Stimulated activated naive CD4-positive, alpha-beta T cell (primary cell): ENCODE data around the gene NEMF.
"Not testable (repeated sequence)": the region's sequence is repeated elsewhere in the genome, so short reads cannot be mapped to it uniquely, and the experiment has no call there.

ENCODE experiments used
- DNase-seq, 6 experiments: peaks; one replicate each; lab custom pipeline; 2025; lab: John Stamatoyannopoulos, UW

Gene NEMF, protein sequence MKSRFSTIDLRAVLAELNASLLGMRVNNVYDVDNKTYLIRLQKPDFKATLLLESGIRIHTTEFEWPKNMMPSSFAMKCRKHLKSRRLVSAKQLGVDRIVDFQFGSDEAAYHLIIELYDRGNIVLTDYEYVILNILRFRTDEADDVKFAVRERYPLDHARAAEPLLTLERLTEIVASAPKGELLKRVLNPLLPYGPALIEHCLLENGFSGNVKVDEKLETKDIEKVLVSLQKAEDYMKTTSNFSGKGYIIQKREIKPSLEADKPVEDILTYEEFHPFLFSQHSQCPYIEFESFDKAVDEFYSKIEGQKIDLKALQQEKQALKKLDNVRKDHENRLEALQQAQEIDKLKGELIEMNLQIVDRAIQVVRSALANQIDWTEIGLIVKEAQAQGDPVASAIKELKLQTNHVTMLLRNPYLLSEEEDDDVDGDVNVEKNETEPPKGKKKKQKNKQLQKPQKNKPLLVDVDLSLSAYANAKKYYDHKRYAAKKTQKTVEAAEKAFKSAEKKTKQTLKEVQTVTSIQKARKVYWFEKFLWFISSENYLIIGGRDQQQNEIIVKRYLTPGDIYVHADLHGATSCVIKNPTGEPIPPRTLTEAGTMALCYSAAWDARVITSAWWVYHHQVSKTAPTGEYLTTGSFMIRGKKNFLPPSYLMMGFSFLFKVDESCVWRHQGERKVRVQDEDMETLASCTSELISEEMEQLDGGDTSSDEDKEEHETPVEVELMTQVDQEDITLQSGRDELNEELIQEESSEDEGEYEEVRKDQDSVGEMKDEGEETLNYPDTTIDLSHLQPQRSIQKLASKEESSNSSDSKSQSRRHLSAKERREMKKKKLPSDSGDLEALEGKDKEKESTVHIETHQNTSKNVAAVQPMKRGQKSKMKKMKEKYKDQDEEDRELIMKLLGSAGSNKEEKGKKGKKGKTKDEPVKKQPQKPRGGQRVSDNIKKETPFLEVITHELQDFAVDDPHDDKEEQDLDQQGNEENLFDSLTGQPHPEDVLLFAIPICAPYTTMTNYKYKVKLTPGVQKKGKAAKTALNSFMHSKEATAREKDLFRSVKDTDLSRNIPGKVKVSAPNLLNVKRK

DNA sequence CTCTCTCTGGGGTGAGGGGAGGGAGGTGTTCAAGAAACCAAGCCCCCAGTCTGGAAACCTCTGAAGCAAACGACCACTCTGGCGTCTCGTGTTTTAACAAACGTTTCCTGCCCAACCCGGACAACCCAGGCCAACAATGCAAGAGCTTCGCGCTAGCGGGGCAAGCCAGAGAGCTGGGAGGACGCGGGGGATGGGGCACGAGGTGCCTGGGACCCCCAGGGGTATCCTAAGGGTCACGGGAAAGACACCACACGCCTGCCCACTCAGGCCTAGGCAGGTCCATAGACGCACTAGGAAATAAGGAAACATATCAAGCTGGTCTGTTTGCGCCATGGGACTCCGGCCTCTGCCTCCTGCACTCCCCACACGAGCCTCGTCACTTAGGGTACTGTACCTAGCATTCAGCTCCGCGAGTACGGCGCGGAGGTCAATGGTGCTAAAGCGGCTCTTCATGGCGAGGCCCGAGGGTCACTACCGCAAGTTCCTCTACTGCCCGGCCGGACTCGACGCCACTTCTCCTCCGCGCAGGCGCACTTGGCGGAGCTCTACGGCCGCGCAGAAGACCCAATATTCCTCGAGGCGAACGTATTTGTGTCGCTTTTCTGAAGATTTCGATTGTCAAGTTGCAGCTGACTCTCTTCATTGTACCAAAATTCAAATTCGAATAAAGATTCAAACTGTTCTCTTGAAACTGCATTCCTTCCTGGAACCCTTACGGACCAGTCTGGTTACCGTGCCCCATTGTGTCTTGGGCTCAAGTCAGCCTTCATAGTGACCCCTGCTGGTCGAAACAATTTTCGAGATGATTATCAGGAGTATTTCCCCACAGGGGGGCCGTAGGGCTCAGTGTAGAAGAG is at the start of gene NEMF:
NEMF (minus strand) TSS at position 488 of the 857 bp plus-strand sequence; CDS start at position 453, 35 bp downstream.
- peak; percentile 56 to 88 (median 69) for DNase-seq

DNA sequence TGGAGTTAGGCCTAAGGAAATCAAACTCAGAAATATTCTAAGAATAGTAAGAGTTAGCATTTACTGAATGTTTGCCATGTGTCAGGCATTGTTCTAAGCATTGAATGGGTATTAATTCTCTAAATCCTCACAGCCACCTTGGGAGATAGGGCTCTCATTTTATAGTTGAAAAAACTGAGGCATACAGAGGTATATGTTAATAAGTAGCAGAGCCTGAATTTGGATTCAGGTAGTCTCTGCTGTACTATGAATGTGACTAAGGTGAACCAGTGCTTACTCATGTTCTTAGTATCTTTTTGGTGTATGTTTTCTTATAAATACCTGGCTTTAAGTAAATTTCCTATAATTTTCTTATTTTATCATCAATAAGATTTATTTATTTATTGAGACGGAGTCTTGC is 48.4 kb upstream of the NEMF start:
- no peak for DNase-seq

DNA sequence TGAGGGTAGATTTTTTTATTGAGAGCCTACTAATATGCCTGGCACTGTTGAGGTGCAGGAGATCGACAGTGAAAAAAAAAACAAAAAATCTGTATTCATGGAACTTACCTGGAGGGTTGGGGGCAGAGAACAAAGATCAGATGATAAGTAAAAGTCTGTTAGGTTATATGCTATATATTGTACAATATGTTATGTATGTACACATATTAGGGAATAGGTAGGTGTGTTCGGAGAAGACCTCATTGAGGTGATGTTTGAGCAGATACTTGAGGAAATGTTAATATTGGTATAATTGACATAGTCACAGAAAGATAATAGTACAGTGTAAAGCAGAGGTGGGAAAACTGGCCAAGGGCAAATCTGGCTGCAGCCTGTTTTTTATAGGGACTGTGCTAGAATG is 45.9 kb upstream of the NEMF start:
- DNase-seq = no peak

DNA sequence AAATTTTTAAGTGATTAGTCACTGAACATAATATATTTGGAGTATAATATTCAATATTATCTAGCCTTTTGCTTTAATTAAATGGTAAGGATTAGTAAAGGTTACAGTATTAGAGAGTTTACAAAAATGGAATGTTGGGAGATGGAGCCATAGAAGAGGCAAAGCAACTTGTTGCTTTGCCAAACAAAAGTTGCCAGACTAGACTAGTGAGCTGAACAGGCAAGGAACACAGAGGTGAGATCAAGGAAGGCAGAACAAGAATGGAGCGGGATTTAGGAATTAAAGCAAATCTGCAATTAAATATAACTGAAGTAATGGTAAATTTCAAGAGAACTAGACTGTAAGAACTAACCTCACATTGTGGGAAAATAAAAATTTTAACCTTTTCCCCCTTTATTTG is 45.4 kb upstream of the NEMF start:
- DNase-seq = no peak

DNA sequence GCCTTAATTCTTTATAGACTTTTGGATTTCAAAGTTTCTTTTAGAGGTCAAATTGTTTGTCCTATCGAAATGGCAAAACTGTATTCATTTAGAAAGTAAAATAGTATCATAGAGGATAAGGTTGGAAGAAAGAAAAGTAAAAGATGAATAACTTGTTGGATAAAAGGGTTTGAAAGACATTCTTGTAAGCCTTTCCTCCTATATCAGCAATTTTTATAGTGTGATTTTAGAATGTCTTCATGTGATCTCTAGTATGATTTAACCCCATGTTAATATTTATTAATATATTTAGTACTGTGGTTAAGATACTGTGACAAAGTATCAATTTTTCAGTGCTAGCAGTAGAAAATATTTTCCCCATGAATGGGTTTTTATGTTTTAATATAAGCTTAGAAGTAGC is 44.8 kb upstream of the NEMF start:
- no peak for DNase-seq

DNA sequence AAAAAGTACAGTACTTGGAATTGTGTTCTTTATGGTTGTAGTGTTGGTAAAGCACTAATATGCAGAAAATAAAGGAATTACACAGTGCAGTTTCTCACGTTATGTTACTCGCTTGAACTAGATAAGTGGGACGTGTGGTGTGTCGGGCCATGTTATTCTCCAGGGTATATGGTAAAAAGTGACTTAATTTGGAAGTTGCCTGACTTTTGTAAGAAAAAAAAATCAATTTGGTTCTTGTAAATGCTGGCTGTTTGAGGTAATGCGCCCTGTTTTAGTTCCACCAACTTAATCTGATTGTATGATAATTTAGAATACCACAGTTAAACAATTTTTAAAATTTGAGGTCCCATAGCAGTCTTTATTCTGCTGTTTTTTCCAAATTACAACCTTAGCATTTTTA is 44.4 kb upstream of the NEMF start:
- DNase-seq = no peak

DNA sequence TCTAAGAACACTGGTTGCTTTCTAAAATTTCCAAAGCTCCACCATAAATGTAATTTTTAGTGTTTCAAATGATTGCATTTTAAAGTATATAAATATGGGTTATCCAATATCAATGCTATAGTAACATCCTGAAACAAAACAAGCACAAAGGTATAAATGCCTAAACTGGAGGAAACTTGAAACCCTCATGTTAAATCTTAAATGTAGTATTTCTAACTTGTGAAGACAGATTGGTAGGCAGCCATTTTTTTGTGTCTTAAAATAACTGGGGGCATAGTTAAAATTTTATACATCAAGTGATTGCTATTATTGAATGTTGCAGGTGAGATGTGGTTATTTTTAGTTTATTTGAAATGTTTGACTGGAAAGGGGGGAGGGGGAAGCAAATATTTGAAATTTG is 43.7 kb upstream of the NEMF start:
- not testable (repeated sequence) for DNase-seq

DNA sequence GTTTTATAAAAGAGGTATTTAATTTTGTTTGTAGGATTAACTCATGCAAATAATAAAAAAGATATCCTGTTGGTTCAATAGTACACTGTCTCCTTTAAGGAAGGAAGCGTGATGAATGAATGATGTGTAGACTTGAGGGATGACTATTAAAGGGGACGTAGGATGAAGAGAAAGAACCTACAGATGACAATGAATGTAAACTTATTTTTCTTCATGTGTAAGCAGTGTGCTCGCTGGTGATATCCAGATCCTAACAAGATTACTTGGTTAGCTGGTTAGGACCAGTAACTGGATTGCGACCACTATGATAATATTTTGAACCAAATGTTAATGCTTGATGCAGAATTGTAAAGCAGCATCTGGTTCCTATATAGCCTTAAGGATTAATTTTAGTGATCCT is 42.9 kb upstream of the NEMF start:
- peak in 1 of 6 experiments; percentile 11 for DNase-seq

DNA sequence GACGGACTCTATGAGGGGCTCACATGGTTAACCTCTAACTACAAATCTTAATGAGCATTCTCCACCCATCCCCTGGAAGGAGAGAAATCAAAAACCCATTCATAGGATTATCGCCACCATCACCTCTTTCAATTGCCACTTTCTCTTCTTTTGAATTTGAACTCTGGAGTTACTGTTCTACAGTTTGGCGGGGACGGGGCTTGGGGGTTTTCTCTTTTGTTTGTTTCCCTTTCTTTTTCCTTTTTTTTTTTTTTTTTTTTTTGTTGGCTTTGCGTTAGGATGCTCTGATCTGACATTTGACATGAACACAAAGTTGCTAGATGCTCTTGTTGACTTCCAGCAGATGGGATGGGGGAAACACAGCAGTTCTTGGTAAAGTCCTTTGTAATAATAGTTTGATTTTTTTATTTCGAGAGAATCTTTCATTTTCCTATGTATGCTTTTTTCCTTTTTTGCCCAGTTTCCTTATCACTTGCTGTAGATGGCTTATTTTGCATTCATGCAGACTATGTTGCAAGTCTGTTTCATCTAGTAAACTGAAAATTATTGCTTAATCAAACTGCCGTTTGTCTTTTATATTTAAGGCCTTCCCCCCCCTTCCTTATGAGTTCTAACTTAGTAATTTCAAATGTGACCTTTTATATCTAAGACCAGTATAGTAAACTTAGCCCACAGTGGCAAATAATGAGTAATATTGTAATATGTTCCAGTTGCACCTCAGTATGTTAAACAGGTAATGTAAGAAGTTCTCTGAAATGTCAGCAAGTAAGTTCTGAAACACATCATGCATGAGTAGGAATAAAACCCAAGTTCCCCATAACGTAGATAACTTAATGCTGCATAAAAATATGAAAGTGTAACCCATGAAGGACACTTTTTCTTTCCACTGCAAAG is 41.9 kb upstream of the NEMF start:
- peak in 1 of 6 experiments; percentile 18 for DNase-seq

DNA sequence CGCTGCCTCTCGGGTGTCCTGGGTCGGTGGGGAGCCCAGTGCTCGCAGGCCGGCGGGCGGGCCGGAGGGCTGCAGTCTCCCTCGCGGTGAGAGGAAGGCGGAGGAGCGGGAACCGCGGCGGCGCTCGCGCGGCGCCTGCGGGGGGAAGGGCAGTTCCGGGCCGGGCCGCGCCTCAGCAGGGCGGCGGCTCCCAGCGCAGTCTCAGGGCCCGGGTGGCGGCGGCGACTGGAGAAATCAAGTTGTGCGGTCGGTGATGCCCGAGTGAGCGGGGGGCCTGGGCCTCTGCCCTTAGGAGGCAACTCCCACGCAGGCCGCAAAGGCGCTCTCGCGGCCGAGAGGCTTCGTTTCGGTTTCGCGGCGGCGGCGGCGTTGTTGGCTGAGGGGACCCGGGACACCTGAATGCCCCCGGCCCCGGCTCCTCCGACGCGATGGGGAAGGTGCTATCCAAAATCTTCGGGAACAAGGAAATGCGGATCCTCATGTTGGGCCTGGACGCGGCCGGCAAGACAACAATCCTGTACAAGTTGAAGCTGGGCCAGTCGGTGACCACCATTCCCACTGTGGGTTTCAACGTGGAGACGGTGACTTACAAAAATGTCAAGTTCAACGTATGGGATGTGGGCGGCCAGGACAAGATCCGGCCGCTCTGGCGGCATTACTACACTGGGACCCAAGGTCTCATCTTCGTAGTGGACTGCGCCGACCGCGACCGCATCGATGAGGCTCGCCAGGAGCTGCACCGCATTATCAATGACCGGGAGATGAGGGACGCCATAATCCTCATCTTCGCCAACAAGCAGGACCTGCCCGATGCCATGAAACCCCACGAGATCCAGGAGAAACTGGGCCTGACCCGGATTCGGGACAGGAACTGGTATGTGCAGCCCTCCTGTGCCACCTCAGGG is 41.0 kb upstream of the NEMF start:
- peak; percentile 56 to 89 (median 73) for DNase-seq

DNA sequence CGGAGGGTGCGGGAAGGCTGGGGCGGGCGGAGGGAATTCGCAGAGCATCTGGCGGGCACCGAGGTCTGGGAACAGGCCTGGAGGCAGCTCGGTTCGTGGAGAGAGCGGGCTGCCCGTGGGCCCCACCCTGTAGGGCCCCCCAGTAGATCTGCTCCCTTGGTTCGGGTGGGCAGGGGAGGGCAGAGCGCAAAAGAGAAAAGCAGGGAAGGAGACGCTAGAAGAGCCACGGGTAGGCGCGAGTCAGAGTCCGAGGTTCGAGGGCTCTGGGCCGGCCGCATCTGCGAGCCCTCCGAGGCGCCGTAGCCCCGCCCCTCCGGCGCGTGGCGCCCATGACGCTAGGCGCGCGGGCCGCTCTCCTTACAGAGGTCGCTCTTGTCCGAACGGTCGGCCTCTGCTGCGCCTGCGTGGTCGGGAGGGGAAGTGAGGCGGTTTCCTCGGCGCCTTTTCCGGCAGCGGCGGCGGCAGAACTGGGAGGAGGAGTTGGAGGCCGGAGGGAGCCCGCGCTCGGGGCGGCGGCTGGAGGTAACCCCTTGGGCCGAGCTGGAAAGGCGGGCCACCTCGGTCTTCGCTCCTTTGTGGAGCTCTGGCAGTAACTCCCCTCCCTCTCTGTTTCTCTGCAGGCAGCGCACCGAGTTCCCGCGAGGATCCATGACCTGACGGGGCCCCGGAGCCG is 40.2 kb upstream of the NEMF start, which contains the start of gene ARF6:
ARF6 (plus strand) TSS at position 447 of the 673 bp plus-strand sequence. CDS start 655 bp downstream, outside the sequence.
- DNase-seq = peak; percentile 83 to 91 (median 88)

DNA sequence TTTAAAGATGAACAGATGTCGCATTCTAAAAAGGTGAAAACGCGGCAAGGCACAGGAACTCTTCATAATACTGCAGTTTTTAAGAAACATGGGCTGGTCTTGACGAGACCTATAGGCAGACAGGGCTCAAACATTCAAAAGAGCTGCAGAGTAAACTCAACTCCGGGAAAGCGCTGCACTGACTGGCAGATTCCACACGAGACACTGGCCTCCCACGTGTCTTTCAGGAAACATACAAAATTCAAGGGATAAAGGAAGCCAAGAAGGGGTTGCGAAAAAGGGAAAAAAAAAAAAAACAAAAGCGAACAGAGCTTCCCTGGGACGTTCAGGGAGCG is 39.7 kb upstream of the NEMF start:
- peak in 5 of 6 experiments; percentile 45 to 80 (median 67) for DNase-seq

DNA sequence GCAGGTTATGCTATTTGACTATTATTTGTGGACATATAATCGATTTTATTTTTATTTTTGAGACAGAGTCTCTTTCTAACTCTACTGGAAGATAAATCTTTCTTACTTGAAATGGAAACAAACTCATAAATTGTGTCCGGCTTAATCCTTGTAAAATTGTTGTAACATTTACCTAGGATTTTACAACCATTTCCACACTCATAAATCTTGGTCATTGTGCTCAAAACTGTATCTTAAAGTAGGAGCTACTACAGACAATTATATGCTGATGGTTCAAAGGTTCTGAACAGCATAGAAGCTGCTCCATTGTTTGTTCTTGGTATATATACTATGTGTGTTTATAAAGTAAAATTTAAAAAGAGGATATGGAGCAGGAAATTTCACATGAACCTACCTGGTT is 35.7 kb upstream of the NEMF start:
- no peak for DNase-seq

DNA sequence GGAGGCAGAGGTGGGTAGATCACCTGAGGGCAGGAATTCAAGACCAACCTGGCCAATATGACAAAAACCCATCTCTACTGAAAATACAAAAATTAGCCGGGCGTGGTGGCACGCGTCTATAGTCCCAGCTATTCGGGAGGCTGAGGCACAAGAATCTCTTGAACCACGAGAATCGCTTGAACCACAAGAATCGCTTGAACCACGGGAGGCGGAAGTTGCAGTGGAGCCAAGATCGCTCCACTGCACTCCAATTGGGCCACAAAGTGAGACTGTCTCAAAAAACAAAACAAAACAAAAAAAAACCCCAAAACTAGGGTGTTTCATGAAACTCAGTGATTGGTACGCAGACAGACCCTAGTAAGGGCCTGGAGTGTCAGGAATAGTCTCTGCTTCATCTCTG is 33.9 kb upstream of the NEMF start:
- no peak for DNase-seq

DNA sequence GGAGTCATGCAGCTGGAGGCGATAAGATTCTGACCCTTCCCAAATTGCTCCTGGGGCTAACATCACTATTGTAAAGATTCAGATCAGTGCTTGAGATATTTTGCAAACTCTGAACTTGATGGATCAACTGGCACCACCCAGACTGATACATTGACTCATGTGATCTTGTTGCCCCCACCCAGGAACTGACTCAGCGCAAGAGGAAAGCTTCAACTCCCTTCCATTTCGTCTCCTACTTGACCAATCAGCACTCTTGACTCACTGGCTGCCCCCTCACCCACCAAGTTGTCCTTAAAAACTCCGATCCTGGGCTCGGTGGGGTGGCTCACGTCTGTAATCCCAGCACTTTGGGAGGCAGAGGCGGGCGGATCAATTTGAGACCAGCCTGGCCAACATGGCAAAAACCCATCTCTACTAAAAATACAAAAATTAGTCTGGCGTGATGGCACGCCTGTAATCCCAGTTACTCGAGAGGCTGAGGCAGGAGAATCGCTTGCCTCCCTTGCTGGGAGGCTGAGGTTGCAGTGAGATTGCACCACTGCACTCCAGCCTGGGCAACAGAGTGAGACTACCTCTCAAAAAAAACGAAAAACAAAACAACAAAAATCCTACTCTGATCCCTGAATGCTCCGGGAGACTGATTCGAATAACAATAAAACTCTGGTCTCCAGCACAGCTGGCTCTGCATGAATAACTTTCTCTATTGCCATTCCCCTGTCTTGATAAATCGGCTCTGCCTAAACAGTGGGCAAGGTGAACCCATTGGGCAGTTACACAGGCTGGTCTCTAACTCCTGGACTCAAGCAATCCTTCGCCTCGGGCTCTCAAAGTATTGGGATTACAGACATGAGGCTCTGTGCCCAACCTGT is 30.5 kb upstream of the NEMF start:
- no peak for DNase-seq

DNA sequence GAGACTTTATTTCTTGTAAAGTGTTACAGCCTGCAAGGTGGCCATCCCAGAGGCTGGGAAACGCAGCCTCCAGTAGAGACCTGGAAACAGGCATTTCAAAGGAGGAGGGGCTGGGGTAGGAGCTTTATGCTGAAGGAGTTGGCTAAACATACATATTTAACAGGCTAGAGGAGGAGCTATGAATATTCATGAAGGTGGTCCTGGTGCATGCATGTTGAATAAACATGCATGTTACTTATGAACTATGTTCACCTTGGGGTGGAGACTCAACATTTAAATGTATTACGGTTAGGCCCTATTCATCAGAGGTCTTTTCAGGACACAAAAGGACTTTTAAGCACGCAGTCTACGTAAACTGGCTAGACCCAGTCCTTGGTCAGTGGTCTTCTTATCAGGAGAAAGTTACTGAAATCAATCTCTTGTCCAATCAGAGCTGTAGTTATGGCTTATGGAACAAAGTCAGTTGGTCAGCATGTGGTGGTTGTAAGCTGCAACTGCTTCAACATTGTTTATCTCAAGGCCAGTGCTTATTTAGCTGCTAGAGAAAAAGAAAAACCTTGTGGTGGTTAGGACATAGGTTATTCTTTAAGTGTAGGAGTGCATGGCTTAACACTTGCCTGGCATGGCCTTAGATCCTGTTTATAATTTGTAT is 28.9 kb upstream of the NEMF start:
- no peak for DNase-seq
